HepG2 (cell line): Measurements from ENCODE around the gene ZNF217. TPM values are rescaled to one million over a fixed set of nuclear protein-coding genes. Genes with fewer than 3 reads are reported as not detected.
"Not testable (repeated sequence)": the region's sequence is repeated elsewhere in the genome, so short reads cannot be mapped to it uniquely, and the experiment has no call there.

Experiments
- ELF3 ChIP-seq: IDR thresholded peaks from 2 replicates; pipeline ENCODE4 v1.6.1; 2016; ENCODE audit warnings: missing genetic modification reagents, missing compliant biosample characterization
- FOXA1 ChIP-seq, 2 experiments: fragments of 450-650 bp in 1 of 2; sonication (generic) in 1 of 2; formaldehyde crosslinking in 1 of 2; IDR thresholded peaks; 2 replicates each; pipeline versions ENCODE4 v1.4.0 to v1.6.1; 2016 to 2020; ENCODE audit warnings: missing genetic modification reagents in 1 of 2
- IKZF4 ChIP-seq: sonication (generic); formaldehyde crosslinking; IDR thresholded peaks from 2 replicates; pipeline ENCODE4 v1.5.1; 2020; ENCODE audit warnings: borderline replicate concordance, mild to moderate bottlenecking, low read depth, missing genetic modification reagents; ENCODE audit errors: not compliant biosample characterization
- ISL2 ChIP-seq: sonication (generic); formaldehyde crosslinking; IDR thresholded peaks from 2 replicates; pipeline ENCODE4 v1.5.0; 2020; ENCODE audit warnings: missing genetic modification reagents
- REPIN1 ChIP-seq: sonication (generic); formaldehyde crosslinking; IDR thresholded peaks from 2 replicates; pipeline ENCODE4 v1.8.0; 2022; ENCODE audit warnings: missing genetic modification reagents, low read depth, mild to moderate bottlenecking, borderline replicate concordance
- SMAD9 ChIP-seq: sonication (generic); formaldehyde crosslinking; IDR thresholded peaks from 2 replicates; pipeline ENCODE4 v1.5.1; 2020; ENCODE audit warnings: mild to moderate bottlenecking, missing genetic modification reagents
- SP140L ChIP-seq: sonication (generic); formaldehyde crosslinking; IDR thresholded peaks from 2 replicates; pipeline ENCODE4 v1.4.0; 2020; ENCODE audit warnings: missing genetic modification reagents, borderline replicate concordance
- TBX2 ChIP-seq: sonication (generic); formaldehyde crosslinking; IDR thresholded peaks from 2 replicates; pipeline ENCODE4 v1.5.0; 2020; ENCODE audit warnings: missing genetic modification reagents, mild to moderate bottlenecking, borderline replicate concordance
- THRA ChIP-seq: sonication (generic); formaldehyde crosslinking; IDR thresholded peaks from 2 replicates; pipeline ENCODE4 v1.4.0; 2020; ENCODE audit warnings: missing genetic modification reagents, borderline replicate concordance
- ZBTB10 ChIP-seq: sonication (generic); formaldehyde crosslinking; IDR thresholded peaks from 2 replicates; pipeline ENCODE4 v1.4.0; 2020; ENCODE audit warnings: missing genetic modification reagents, borderline replicate concordance
- ZBTB49 ChIP-seq: sonication (generic); formaldehyde crosslinking; IDR thresholded peaks from 2 replicates; pipeline ENCODE4 v1.4.0; 2020; ENCODE audit warnings: missing genetic modification reagents, borderline replicate concordance
- ZBTB7A ChIP-seq: sonication (generic); formaldehyde crosslinking; IDR thresholded peaks from 2 replicates; pipeline ENCODE4 v1.8.0; 2022; ENCODE audit warnings: mild to moderate bottlenecking, missing genetic modification reagents
- ZKSCAN8 ChIP-seq: IDR thresholded peaks from 2 replicates; pipeline ENCODE4 v1.6.1; 2016; ENCODE audit warnings: borderline replicate concordance, missing genetic modification reagents, missing compliant biosample characterization
- ZNF331 ChIP-seq: sonication (generic); formaldehyde crosslinking; IDR thresholded peaks from 2 replicates; pipeline ENCODE4 v1.4.0; 2020; ENCODE audit warnings: missing genetic modification reagents
- ZNF501 ChIP-seq: sonication (generic); formaldehyde crosslinking; IDR thresholded peaks from 2 replicates; pipeline ENCODE4 v1.5.1; 2020; ENCODE audit warnings: mild to moderate bottlenecking, moderate library complexity, missing genetic modification reagents
- ZNF580 ChIP-seq: IDR thresholded peaks from 2 replicates; pipeline ENCODE4 v1.6.1; 2016; ENCODE audit warnings: low read depth, borderline replicate concordance
- ZXDC ChIP-seq: sonication (generic); formaldehyde crosslinking; IDR thresholded peaks from 2 replicates; pipeline ENCODE4 v1.5.0; 2020; ENCODE audit warnings: mild to moderate bottlenecking, missing genetic modification reagents
- polyA plus RNA-seq, 8 experiments: library from polyadenylated mRNA; depleted of rRNA in 3 of 8; stranded (reverse) in 7 of 8; unstranded in 1 of 8; fragments of >200 nt; fragmentation: Illumina TruSeq in 4 of 8; extraction: Trizol in 4 of 8; gene quantifications; 2 replicates each; pipeline versions ENCODE4 v1.2.1 to v1.2.3, GENCODE V29; 2011 to 2016; ENCODE audit warnings: low read depth in 4 of 8, missing spikeins in 1 of 8, mixed read lengths in 1 of 8; ENCODE audit not compliant: insufficient read depth in 1 of 8
- total RNA-seq, 5 experiments: library from RNA; depleted of rRNA; stranded (reverse); fragments of >200 nt; fragmentation: Illumina TruSeq; extraction: Trizol; gene quantifications; 2 replicates each; pipeline ENCODE4 v1.2.3, GENCODE V29; 2016; ENCODE audit warnings: low read depth in 1 of 5

ZNF217 gene
- total and polyA plus RNA-seq, 2 of the 13 experiments (the other 11 are each of a cell fraction or from before 2014, with no cell fraction given) = 22.3 to 29.8 TPM

- TF ChIP-seq IKZF4 = peak; percentile 15
- TF ChIP-seq ELF3 (CRISPR knock-in tag) = peak; percentile 71; the same call in 1 of the 2 replicates
- peak; percentile 94 for TF ChIP-seq TBX2 (CRISPR knock-in tag)
- TF ChIP-seq ZBTB7A (CRISPR knock-in tag) = 0 out of 2 replicates have a peak, but pooled peaks have one; percentile 50
- TF ChIP-seq ISL2 = peak; percentile 86
- TF ChIP-seq SP140L = peak; percentile 89; the same call in 1 of the 2 replicates
- peak; percentile 94 for TF ChIP-seq ZKSCAN8 (CRISPR knock-in tag)
- not testable (repeated sequence) for TF ChIP-seq FOXA1 (IDR thresholded peaks at IDR 0.05)
- TF ChIP-seq FOXA1 (CRISPR knock-in tag; IDR thresholded peaks at IDR 0.05) = 0 out of 2 replicates have a peak, but pooled peaks have one; percentile 34
- peak; percentile 93 for TF ChIP-seq ZNF331 (CRISPR knock-in tag)
- TF ChIP-seq REPIN1 (CRISPR knock-in tag) = peak; percentile 86; the same call in 1 of the 2 replicates
- TF ChIP-seq SMAD9 (CRISPR knock-in tag) = 0 out of 2 replicates have a peak, but pooled peaks have one; percentile 28
- TF ChIP-seq THRA (CRISPR knock-in tag) = peak; percentile 77
- peak; percentile 88 for TF ChIP-seq ZNF501 (CRISPR knock-in tag)
- 0 out of 2 replicates have a peak, but pooled peaks have one; percentile 20 for TF ChIP-seq ZBTB49 (CRISPR knock-in tag)
- peak; percentile 14; the same call in 1 of the 2 replicates for TF ChIP-seq ZXDC
- peak; percentile 24; the same call in 1 of the 2 replicates for TF ChIP-seq ZBTB10
- peak; percentile 96 for TF ChIP-seq ZNF580
Observed at GRCh38 chr20:53551719-53552571, 41.7 kb downstream of the ZNF217 start (continued).
